GM21619 (cell line): ENCODE measurements around the gene NSD1.
A peak's percentile ranks its signal among the peaks of the same experiment; 100 is the strongest.

ENCODE experiments used
- ATAC-seq: cut with Tn5 transposase; IDR thresholded peaks from one replicate; pipeline ENCODE4 v1.9.1; 2021; ENCODE audit not compliant: unreplicated experiment

NSD1 gene

GRCh38 chr5:177306674-177307543 is 173.3 kb downstream of the NSD1 start:
- no peak for ATAC-seq

GRCh38 chr5:177307544-177308363 is 174.2 kb downstream of the NSD1 start:
- no peak for ATAC-seq

DNA sequence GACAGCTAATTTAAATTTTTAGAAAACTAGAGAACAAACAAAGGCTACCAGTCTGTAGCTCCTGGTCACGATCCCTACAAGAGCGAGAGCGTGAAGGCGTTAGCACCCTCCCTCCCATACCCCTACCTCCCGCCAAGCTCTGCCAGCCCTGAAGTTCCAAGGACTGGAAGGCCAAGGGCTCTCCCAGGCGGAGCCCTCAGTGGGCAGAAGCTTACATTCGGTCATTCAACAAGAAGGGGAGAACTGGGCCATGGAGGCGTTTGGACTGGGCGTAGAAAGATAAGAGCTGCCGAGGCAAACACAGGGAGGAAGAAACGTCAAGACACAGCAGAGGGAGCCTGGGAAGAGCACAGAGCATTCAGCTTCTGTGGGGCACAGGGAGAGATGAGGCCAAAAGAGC is 175.2 kb downstream of the NSD1 start:
- no peak for ATAC-seq

- ATAC-seq = no peak
Measured at GRCh38 chr5:177309351-177310191, 176.0 kb downstream of the NSD1 start.

- ATAC-seq = no peak
Measured at GRCh38 chr5:177310332-177310731, 176.8 kb downstream of the NSD1 start.

GRCh38 chr5:177310757-177311391 is 177.3 kb downstream of the NSD1 start:
- peak; percentile 26 for ATAC-seq

DNA sequence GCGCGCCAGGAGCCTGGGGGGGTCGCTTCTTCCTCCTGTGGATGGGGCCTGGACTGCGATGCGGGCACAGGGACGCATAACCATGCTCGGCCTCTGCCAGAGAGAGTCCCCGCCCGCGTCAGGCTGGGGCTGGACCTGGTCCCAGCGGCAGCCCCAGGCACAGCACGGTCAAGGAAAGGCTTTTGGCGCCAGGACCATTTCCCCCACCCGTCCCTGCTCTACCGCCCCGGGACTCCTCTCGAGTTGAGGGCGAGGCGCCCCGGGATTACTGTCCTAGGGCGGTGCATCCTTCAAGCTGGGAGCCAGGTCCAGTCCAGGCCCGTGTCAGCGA is 177.8 kb downstream of the NSD1 start:
- peak; percentile 4 for ATAC-seq

- ATAC-seq = peak; percentile 62
Measured at GRCh38 chr5:177311723-177312648, 178.4 kb downstream of the NSD1 start, which contains the start of gene MXD3. MXD3 (minus strand) TSS chr5:177311898; CDS start chr5:177311830, 68 bp downstream.

DNA sequence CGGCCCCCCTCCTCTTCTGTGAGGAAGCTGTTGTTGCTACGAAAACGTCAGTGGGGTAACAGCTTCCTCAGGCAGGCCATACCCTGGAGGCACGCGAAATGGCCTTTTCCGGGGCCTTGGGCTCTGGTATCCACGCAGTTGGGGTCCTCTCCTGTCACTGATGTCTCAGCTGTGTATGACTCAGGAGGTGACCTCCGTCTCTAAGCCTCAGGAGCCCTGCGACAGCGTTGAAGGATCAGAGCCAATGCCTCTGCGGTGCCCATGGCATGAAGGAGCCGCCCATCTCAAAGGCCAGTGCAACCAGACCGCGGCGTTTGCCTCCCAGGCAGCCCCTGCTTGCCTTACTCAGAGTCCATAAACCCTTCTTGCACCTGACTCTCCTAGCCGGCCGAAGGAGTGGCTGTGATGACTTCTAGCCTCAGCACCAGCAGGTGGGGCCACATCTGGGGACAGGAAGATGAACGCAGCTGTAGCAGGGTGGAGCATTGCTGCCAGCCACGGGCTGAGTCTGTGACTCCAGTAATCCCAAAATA is 179.1 kb downstream of the NSD1 start:
- ATAC-seq = peak; percentile 28

DNA sequence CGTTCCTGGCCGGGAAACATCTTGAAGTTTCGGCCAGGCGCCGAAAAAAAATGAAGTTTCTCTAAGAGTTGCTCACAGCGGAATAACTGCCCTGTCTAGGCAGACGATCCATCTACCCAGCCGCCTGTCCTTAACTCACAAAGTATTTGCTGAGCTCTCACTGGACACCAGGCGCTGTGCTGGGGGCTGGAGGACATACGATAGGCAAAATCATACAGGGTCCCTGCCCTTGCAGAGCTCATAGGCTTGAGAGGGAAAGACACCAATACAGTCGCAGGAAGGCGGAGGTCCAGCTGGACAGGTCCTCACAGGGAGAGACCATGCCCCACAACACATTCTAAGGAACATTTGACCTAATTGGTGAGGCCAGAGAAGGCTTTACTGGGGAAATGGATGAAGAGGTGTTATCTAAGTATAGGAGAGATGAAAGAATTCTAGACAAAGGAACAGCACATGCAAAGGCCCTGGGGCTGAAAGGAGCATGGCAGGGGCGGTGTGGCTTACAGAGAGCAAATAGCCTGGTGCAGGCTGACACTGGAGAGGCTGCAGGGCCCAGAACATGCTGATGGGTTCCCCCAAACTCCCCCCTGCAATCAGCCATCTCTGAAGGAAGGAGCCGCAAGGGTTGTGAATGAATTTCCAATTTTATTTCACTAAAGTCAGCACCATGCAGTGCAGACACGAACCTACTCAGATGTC is 180.1 kb downstream of the NSD1 start:
- ATAC-seq = no peak

- ATAC-seq = no peak
Measured at GRCh38 chr5:177314376-177315342, 181.1 kb downstream of the NSD1 start.

DNA sequence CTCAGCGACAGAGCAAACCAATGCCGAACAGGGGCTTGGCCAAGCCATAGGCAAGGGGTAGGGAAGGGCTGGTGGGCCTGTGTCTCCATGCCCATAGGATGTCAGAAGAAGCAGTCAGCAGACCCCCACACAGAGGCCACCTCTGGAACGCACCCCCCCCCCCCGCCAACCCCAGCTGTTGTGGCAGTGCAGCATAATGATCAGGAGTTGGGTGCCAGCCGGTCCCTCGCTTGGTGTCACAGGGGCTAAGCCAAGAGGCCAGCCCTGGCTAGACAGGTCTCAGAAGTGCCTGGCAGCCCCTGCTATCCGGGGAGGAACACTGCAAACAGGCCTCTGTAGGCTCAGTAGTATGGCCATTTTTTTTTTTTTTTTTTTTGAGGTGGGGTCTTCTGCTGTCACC is 181.8 kb downstream of the NSD1 start:
- ATAC-seq = no peak

GRCh38 chr5:177316005-177316404 is 182.4 kb downstream of the NSD1 start:
- ATAC-seq = no peak

GRCh38 chr5:177317959-177318377 is 184.4 kb downstream of the NSD1 start:
- no peak for ATAC-seq

GRCh38 chr5:177319913-177320588 is 186.5 kb downstream of the NSD1 start:
- ATAC-seq = no peak

DNA sequence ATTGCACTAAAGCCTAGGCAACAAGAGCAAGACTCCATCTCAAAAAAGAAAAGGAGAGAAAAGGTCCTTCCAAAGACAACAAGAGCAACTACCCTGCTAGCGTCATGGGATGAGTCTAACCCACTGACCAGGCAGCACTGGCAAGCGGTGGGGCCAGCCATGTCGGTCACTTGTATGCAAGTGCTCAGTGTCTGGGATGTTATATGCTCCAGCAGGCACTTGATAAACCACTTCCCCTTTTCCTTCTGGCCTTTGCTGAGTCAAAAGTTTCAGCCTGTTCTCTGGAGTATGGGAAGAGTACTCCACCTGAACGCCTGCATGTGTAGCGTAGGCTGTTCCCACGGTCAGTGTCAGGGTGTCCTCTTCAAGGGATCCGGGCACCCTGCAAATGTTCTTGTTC is 187.3 kb downstream of the NSD1 start:
- no peak for ATAC-seq

- no peak for ATAC-seq
Measured at GRCh38 chr5:177325868-177326381, 192.4 kb downstream of the NSD1 start.
